HG03039 (cell line): ENCODE measurements around the gene BTBD17.
"Not testable (repeated sequence)": the region's sequence is repeated elsewhere in the genome, so short reads cannot be mapped to it uniquely, and the experiment has no call there.

Source experiments
- ATAC-seq: cut with Tn5 transposase; IDR thresholded peaks from one replicate; pipeline ENCODE4 v1.9.1; 2021; ENCODE audit warnings: mild to moderate bottlenecking, moderate library complexity; ENCODE audit not compliant: unreplicated experiment

Gene BTBD17

DNA sequence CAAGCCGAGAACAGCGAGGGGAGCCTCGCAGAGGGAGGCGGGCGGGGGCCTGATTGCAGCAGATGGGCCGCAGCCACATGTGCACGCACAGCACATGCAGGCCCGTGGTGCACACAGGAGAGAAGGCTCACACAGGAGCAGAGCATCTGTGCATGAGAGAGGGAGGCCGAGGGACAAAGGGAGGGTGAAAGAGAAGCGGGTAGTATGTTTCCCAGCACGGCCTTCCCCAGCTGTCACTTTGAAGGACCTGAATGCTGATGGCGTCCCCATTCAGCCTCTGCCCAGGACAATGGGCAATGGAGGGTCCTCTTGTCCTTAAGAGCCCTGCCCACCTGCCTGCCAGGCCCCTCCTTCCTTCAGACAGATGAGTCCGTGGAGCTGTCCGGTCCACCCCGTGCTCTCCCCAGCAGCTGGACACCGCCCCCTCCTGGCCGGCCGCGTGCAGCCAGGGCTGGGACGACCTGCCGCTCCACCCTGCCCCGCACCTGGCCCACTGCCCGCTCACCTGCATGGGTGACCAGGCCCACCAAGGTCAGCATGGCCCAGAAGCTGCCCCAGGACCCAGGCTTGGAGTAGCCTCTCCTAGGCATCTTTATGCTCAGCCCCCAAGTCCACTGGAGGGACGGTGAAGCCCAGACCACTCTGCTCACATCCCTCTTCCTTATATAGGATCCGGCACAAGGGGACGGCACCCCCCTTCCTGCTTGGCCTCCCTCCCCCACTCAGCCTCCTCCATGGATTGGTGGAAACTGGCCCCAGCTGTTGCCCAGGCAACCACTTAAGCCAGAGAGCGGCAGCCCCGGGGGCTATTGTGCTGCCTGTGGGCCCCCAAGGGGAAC, at the start of gene BTBD17:
BTBD17 (minus strand) TSS at position 639 of the 839 bp plus-strand sequence; CDS start at position 590, 49 bp downstream.
- ATAC-seq, result no peak

DNA sequence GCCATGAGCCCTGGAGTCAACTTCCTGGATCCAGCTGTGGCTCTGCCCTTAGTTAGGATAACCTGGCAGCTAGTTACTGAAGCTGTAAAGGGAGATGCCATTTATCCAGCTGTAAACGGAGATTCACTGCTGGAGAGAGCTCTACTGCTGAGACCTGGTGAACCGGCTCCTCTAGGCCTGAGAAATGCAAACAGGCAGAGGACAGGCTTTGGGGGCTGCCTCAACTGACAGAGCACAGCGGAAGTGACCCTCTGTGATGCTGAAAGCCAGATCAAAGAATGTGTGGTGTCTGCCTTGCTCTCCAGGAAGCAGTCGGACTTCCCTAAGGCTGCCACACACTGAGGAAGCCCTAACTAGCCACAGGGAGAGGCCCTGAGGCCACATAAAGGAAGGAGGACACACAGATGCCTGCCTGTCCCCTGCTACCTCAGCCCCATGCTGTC, 48.4 kb upstream of the BTBD17 start:
- no peak for ATAC-seq

DNA sequence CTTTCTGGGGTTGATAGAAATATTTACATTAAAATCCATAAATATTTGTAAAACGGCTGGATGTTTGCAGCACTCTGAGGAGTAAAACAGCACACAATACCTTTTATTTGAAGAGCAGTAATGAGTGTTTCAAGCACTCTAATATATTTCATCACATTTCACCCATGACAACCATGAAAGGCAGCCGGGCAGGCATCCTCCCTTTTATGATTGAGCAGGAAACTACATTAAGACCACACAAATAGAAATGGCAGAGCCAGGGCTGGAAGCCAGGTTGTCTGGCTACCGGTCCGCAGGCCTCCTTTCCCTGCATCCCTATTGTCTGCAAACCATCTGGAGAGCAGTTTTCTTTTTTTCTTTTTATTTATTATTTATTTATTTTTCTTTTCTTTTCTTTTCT, 47.1 kb upstream of the BTBD17 start:
- no peak for ATAC-seq

DNA sequence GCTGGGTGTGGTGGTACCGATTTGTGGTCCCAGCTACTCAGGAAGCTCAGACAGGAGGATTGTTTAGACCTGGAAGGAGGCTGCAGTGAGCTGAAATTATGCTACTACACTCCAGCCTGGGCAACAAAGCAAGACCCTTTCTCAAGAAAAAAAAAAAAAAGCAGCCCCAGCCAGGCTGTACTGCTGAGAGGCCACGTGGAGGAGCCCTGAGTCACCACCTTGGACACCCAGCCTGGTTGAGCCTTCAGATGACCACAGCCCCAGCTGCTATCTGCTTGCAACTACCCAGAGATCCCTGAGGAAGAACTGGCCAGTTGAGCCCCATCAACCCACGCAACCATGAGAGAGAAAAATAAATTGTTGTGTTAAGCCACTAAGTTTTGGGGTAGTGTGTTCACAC, 46.6 kb upstream of the BTBD17 start:
- no peak for ATAC-seq

GRCh38 chr17:74407384-74407783, 45.7 kb upstream of the BTBD17 start:
- no peak for ATAC-seq

GRCh38 chr17:74405311-74405710, 43.6 kb upstream of the BTBD17 start:
- ATAC-seq, result not testable (repeated sequence)

DNA sequence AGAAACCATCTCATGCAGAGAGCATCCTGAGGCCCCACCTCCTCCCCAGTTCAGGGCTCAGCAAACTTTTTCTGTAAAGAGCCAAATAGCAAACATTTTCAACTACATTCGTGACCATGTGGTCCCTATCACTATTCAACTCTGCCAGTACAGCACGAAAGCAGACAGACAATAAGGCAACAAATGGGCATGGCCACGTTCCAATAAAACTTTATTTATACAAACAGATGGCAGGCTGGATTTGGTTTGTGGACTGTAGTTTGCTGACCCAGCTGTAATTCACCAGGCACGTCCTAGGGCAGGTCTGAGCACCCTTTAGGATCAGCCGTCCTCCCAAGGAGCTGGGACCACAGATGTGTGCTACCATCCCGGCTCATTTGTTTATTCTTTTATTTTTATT, 43.1 kb upstream of the BTBD17 start:
- ATAC-seq, result no peak

DNA sequence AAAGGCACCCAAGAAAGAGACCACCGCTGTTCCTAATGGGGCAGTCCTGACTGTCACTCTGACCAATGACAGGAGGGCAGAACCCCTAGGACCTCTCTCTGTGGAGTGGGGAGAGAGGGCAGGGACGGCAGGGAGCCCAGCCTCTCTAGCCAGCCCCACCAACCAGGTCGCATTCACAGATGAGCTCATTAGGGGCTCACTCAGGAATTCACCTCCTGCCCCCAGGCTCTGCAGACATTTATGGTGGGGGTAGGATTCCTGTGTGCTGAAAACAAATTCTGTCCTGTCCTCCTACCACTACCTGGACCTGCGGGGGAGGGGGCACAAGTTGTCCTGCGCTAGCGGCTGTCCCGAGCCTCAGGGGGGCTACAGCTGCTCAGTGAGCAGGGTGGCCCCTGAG, 42.5 kb upstream of the BTBD17 start:
- ATAC-seq, result no peak

- ATAC-seq, result no peak
These were observed 42.0 kb upstream of the BTBD17 start for GRCh38 chr17:74403512-74404137.

GRCh38 chr17:74402048-74402447, 40.4 kb upstream of the BTBD17 start:
- no peak for ATAC-seq

DNA sequence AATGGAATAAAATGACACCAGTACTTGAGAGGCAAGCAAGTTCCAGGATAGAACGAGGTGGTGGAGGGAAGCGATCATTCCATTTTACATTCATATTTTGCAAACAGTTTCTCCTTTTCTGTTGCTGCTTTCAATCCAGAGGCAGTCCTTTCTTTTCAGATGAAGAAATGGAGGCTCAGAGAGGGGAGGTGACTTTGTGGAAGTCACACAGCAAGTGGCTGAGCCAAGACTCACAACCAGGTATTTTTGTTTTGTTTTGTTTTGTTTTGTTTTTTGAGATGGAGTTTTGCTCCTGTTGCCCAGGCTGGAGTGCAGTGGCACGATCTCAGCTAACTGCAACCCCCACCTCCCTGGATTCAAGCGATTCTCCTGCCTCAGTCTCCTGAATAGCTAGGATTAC, 34.9 kb upstream of the BTBD17 start:
- no peak for ATAC-seq

DNA sequence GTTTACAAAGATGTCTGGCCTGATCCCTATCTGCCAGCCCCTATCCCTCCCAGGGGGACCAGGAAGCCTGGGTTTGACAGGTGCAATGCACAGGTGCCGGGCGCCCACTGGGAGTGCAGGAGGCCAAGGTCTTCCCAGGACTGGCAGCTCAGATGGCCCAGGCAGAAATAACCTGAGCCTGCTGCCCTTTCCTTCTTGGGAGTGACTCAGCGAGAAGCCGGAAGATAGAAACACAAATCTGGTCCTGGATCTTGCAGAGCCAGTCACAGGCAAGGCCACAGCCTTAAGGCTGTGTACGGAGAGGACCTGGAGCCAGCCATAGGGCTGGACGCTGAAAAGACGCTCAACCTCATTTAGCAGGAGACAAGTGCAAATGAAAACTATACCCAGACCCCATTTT, 33.3 kb upstream of the BTBD17 start:
- ATAC-seq, result no peak

GRCh38 chr17:74394275-74394950, 32.7 kb upstream of the BTBD17 start:
- ATAC-seq, result no peak

DNA sequence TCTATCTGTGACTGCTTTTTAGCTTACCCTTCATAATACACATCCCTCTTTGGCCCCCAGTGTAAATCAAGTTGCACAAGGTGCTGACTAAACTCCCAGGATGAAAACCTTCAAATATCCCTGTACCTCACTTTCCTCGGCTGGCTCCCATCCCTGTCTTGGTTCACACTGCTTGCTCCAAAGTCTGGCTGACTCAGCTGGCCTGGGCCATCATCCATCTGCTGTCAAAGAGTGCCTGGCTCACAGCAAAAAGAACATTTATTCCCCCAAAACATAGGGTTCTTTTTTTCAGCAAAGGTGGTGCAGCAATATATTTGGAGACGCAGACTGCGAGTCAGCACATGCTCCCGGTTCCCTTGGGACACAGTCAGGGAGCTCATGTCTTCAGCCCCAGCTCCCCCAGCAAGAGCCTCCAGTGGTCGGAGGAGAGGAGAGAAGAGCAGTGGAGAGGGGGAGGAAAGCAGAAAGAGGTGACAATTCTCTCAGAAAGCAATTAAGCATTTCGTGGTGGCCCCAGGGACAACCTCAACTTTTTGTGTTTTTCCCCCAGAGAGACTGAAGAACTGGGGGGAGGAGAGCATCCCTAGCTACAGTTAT, 31.8 kb upstream of the BTBD17 start:
- no peak for ATAC-seq

- ATAC-seq, result no peak
These were observed 31.2 kb upstream of the BTBD17 start for GRCh38 chr17:74392848-74393247.

GRCh38 chr17:74391771-74392170, 30.1 kb upstream of the BTBD17 start:
- no peak for ATAC-seq

DNA sequence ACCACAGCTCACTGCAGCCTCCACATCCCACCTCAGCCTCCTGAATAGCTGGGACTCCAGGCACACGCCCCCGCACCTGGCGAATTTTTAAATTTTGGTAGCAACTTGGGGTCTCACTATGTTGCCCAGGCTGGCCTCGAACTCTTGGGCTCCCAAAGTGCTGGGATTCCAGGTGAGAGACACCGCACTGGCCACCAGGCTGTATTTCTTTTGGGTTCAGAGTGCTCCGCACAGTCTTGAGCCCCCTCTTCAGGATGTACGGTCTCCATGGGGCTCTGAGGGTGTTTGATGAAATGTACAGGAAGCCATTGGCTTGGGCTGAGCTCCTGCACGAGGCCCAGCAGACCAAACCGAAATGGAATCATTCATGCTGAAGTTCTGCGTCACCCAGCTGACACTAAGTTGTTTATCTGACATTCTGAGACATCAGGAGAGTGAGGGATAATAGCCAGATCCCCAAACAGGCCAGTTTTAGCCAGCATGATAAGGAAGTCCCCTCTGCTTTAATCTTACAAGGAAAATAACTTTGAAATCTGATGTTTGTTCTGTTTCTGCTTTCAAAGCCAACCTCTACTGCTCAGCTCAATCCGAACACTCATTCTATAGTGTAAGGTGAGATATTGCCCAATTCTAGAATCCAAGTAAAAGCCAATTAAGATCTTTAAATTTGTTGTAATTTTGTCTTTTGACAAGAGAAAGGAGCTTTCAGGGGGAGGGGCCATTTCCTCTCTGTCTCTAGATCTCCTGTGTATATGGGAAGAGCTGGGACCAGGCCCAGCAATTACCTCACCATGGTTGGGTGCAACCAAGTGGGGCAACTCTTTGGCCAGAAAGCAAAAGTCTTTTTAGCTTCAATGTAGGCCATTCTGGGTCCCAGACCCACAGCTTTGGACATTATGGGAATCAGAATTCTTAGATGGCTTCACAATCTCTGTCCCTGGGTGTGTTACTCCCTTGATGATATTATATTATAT, 29.3 kb upstream of the BTBD17 start:
- ATAC-seq, result no peak

DNA sequence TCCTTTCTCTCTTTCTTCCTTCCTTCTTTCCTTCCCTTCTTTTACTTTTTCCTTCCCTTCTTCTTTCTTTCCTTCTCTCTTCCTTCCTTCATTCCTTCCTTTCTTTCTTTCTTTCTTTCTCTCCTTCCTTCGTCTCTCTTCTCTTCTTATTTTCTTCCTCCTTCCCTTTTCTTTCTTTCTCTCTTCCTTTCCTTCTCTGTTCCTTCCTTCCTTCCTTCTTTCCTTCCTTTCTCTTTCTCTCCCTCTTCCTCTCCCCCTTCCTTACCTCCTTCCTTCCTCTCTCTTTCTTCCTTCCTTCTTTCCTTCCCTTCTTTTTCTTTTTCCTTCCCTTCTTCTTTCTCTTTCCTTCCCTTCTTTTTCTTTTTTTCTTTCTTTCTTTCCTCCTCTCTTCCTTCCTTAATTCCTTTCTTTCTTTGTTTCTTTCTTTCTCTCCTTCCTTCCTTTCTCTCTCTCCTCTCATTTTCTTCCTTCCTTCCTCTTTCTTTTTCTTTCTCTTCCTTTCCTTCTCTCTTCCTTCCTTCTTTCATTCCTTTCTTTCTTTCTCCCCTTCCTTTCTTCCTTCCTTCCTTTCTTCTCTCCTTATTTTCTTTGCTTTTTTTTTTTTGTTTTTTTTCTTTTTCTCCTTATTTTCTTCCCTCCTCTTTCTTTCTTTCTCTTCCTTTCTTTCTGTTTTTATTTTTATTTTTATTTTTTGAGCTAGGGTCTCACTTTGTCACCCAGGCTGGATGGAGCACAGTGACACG, 28.4 kb upstream of the BTBD17 start:
- ATAC-seq, result no peak

- ATAC-seq, result no peak
These were observed 27.6 kb upstream of the BTBD17 start for GRCh38 chr17:74389084-74389753.
